Measurements from ENCODE around the gene LEMD3. TPM values are rescaled to one million over a fixed set of nuclear protein-coding genes. Genes with fewer than 3 reads are reported as not detected.

LEMD3 gene
- total RNA-seq, 1 donor from 2014 or later, result 44.4 TPM

- H3K27ac Mint-ChIP-seq, result no peak overlapping the region
- no peak for DNase-seq (ENCODE audit: low spot score in 2 of 2, unreplicated experiment in 2 of 2)
- H3K27me3 Mint-ChIP-seq (ENCODE audit: low read depth), result no peaks in the 10 kb centered on the region
- TF ChIP-seq, protein P1, sequence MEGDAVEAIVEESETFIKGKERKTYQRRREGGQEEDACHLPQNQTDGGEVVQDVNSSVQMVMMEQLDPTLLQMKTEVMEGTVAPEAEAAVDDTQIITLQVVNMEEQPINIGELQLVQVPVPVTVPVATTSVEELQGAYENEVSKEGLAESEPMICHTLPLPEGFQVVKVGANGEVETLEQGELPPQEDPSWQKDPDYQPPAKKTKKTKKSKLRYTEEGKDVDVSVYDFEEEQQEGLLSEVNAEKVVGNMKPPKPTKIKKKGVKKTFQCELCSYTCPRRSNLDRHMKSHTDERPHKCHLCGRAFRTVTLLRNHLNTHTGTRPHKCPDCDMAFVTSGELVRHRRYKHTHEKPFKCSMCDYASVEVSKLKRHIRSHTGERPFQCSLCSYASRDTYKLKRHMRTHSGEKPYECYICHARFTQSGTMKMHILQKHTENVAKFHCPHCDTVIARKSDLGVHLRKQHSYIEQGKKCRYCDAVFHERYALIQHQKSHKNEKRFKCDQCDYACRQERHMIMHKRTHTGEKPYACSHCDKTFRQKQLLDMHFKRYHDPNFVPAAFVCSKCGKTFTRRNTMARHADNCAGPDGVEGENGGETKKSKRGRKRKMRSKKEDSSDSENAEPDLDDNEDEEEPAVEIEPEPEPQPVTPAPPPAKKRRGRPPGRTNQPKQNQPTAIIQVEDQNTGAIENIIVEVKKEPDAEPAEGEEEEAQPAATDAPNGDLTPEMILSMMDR (IDR thresholded peaks at IDR 0.05; ENCODE audit: unreplicated experiment), result no peak
- H3K4me3 Mint-ChIP-seq, result no peak overlapping the region
- H3K9me3 Mint-ChIP-seq, result no peaks in the 10 kb centered on the region
- H3K36me3 Mint-ChIP-seq, result no peaks in the 10 kb centered on the region
- H3K4me1 Mint-ChIP-seq, result peaks cover 20% of the 10 kb centered on the region
Measured at GRCh38 chr12:65184176-65184857, 14.9 kb downstream of the LEMD3 start.

- TF ChIP-seq, protein P1 (IDR thresholded peaks at IDR 0.05; ENCODE audit: unreplicated experiment), result no peak
- H3K27me3 Mint-ChIP-seq (ENCODE audit: low read depth), result no peaks in the 10 kb centered on the region
- no peaks in the 10 kb centered on the region for H3K9me3 Mint-ChIP-seq
- no peak overlapping the region for H3K4me3 Mint-ChIP-seq
- peaks cover 20% of the 10 kb centered on the region for H3K4me1 Mint-ChIP-seq
- H3K36me3 Mint-ChIP-seq, result no peaks in the 10 kb centered on the region
- DNase-seq (ENCODE audit: low spot score in 2 of 2, unreplicated experiment in 2 of 2), result no peak
- no peak overlapping the region for H3K27ac Mint-ChIP-seq
Measured at GRCh38 chr12:65184858-65185229, 15.5 kb downstream of the LEMD3 start.

- no peak overlapping the region for H3K4me3 Mint-ChIP-seq
- no peaks in the 10 kb centered on the region for H3K27me3 Mint-ChIP-seq (ENCODE audit: low read depth)
- H3K4me1 Mint-ChIP-seq, result peaks cover 26% of the 10 kb centered on the region
- TF ChIP-seq, protein P1 (IDR thresholded peaks at IDR 0.05; ENCODE audit: unreplicated experiment), result no peak
- no peaks in the 10 kb centered on the region for H3K36me3 Mint-ChIP-seq
- no peaks in the 10 kb centered on the region for H3K9me3 Mint-ChIP-seq
- DNase-seq (ENCODE audit: low spot score in 2 of 2, unreplicated experiment in 2 of 2), result no peak
- no peak overlapping the region for H3K27ac Mint-ChIP-seq
Measured at GRCh38 chr12:65187665-65188064, 18.3 kb downstream of the LEMD3 start.

DNA sequence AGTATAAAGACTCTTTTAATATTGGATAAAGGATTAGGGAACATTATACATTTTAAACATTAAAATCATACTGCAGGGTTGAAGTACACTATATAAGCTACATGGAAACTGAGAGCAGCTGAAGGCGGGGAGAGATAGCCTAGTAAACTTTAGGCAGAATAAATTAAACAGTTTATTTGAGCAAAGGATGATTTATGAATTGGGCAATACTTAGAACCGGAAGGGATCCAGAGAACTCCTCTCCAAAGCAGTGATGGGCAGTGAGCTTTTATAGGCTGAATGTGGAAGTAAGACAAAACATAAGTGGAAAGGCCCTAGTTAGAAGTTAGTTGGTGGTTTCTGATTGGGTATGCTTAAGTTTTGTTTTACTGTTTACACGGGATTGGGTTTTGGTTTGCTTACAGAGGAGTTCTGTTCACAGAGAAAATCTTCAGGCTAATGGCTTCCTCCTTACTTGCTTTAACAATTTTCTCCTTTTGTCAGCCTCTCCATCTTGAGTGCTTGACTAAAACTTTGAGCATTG lies 18.9 kb downstream of the LEMD3 start:
- H3K4me1 Mint-ChIP-seq, result peaks cover 32% of the 10 kb centered on the region
- no peak overlapping the region for H3K27ac Mint-ChIP-seq
- H3K27me3 Mint-ChIP-seq (ENCODE audit: low read depth), result no peaks in the 10 kb centered on the region
- no peak overlapping the region for H3K4me3 Mint-ChIP-seq
- no peaks in the 10 kb centered on the region for H3K36me3 Mint-ChIP-seq
- DNase-seq (ENCODE audit: low spot score in 2 of 2, unreplicated experiment in 2 of 2), result no peak
- H3K9me3 Mint-ChIP-seq, result no peaks in the 10 kb centered on the region
- TF ChIP-seq, protein P1 (IDR thresholded peaks at IDR 0.05; ENCODE audit: unreplicated experiment), result no peak

- Mint-ChIP-seq H3K27me3 (ENCODE audit: low read depth) (no peaks in the 10 kb centered on the region), H3K36me3 (peaks cover 2% of the 10 kb centered on the region), H3K4me1 (peaks cover 34% of the 10 kb centered on the region), H3K27ac (no peak overlapping the region), H3K4me3 (no peak overlapping the region), H3K9me3 (no peaks in the 10 kb centered on the region)
- DNase-seq (ENCODE audit: low spot score in 2 of 2, unreplicated experiment in 2 of 2), result no peak
- TF ChIP-seq, protein P1 (IDR thresholded peaks at IDR 0.05; ENCODE audit: unreplicated experiment), result no peak
Measured at GRCh38 chr12:65189028-65189718, 19.8 kb downstream of the LEMD3 start.

Data from mesothelial cell of epicardium (in vitro differentiated cells).